Hindlimb muscle (tissue), 1 donor: ENCODE measurements around the gene ZKSCAN3. TPM values are rescaled to one million over a fixed set of nuclear protein-coding genes. Genes with fewer than 3 reads are reported as not detected.
"Not testable (repeated sequence)": the region's sequence is repeated elsewhere in the genome, so short reads cannot be mapped to it uniquely, and the experiment has no call there.

ENCODE experiments used
- DNase-seq: peaks from one replicate; pipeline ENCODE4 v3.0.0-alpha.2; 2013
- polyA plus RNA-seq: library from polyadenylated mRNA; unstranded; fragments of 120-200 nt; gene quantifications from one replicate; pipeline ENCODE4 v1.2.1, GENCODE V29; 2013; ENCODE audit not compliant: insufficient read length

The ZKSCAN3 gene
- polyA plus RNA-seq, 1 donor, result 7.7 TPM

DNA sequence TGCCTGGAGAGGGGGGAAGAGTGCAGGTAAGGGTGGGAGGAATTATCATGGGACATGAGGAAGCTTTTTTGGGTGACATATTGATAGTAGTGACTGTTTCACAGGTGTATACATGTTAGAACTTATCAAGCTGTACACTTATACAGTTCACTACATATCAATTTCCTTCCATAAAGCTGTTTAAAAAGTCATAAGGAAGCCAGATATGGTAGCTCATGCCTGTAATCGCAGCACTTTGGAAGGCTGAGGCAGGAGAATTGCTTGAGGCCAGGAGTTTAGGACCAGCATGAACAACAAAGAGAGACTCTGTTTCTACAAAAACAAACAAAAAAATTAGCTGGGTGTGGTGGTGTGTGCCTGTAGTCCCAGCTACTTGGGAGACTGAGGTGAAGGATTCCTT, 28.1 kb downstream of the ZKSCAN3 start:
- no peak for DNase-seq

DNA sequence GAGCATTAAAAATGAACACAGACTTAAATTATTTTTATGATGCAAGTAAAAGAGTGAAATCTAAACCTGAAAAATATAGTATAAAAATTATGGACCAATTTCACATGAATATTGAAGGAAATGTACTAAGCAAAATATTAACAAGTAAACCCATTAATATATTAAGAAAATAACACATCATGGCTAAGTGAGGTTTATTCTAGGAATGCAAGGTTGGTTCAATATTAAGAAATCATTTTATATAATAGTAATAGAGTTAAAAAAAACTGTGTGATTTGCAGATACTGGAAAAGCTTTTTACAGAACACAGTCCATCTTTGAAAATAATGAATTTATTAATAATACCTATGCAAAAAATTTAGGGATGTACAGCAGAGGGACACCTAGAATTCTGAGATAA, 28.9 kb downstream of the ZKSCAN3 start:
- DNase-seq, result no peak

DNA sequence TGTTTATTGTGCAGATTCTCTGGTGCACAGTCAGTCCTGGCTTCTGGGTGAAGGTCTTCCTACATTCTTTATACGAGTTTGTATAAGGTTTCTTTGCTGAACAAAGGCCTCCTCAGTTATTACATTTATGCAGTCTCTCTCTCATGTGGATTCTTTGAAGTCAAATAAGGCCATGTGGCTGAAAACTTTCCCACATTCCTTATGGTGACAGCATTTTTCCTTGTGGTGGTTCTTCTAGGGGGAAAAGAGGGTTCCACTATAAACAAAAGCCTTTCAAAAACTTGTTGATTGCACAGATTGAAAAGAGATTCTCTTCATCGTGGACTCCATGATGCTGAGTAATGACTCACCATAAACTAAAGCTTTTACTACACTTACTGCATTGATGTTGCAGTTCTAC, 30.6 kb downstream of the ZKSCAN3 start:
- DNase-seq, result no peak

DNA sequence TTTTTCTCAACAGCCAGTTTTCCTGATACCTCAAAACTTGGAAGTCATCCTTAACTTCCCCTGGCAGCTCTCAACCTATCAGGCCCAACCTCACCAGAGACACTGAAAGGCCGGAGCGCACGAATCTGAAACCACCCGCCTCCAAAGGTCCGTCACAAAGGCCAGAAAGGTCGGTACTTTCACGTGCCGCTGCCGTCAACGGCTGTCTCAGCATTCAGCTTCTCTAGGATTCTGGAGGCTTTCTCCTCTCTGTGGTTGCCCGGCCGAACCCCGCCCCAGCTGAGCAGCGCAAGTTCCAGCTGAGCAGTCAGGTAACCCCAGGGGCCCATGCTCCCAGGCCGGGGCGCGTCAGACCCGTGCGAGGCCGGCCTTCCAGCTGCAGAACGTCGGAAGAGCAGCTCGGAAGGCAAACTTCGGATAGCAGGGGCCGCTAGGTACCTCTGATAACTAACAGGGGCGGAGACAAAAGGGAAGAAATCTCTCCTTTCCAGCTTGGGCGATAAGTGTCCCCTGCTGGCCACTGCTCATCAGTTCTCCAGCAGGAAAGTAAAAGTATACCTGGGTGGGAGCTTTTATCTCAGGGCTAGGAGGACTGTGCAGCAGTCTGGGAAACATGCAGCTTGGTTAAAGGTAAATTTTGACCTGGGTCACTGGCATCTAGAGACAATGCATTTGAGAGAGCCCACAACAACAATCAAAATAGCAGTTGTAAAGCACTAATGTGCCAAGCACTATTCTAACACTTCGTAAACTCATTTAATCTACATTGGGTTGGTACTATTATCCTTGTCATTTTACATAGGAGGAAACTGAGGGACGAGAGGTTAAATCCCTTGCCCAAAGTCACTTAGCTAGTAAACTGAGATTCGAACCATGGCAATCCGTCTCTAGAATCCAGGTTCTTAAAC, 33.7 kb downstream of the ZKSCAN3 start:
- peak; percentile 82 for DNase-seq

DNA sequence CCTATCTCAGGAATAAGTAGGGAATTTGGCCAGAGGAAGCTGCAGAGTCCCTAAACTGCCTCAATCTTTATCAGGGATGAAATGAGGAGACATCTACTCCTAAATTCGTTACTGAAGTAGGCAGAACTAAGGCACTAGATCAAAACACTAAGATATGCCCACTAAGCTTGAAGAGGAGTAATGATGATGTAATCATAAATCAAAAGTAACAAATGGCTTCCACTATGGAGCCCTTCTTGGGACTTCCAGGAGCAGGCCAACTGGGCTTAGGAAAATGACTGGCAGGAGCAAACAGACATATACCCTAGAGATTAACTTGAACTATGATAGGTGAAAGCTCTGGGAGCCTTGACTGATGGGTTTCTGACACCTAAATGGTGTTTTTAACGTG, 34.4 kb downstream of the ZKSCAN3 start:
- no peak for DNase-seq

DNA sequence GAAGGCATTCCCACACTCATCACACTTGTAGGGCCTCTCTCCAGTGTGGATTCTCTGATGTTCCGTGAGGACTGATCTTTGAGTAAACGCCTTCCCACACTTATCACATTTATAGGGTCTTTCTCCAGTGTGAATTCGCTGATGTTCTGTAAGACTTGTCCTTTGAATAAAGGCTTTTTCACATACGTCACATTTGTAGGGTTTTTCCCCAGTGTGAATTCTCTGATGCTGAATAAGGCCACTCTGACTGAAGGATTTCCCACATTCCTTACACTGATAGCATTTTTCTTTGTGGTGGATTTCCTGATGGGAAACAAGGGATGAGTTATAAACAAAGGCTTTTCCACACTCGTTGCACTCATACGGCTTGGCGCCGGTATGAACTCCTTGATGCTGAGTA, 40.9 kb downstream of the ZKSCAN3 start:
- no peak for DNase-seq

DNA sequence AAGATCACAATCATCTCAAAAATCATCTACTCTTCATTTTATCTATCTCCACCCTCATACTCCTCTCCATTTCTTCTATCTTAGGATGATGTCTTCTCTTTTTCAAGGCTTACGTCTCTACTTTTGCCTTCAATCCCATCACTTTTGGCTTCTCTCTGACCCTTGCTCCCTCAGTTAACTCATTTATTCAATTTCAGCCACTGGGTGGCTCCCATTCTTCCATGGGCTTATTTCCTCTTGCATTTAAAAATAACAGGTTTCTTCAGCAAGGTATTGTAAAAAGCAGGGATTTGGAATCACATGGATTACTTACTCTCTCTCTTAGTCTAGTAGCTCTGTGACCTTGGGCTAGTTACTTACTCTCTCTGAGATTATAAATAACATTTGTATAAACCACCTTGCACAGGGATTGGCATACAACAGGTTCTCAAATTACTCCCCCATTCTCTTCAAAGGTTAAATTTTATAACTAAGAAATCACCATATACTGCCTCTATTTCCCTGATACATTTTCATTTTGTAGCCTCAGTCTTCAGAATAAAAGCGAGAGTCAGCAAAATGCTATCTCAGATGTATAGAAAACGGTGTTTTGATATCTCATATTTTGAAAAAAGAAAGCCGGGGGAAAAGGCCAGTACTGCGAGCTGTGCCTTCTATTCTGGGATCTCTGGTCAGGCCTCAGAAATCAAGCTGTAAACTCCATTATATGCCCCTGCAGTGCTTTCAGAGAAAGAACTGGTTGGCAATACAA, 44.3 kb downstream of the ZKSCAN3 start:
- DNase-seq, result no peak

DNA sequence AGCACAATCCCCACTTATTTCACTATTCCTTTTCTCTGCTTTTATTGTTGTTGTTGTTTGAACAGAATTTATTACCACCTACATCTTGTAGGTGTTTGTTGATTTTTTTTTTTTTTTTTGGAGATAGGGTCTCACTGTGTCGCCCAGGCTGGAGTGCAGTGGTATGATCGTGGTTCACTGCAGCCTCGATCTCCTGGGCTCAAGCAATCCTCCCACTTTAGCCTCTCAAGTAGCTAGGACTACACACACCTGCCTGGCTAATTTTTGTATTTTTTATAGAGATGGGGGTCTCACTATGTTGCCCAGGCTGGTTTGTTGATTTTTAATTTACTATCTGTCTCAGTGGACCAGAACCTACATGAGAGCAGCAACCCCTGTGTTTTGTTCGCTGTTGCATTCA, 46.2 kb downstream of the ZKSCAN3 start:
- DNase-seq, result no peak

DNA sequence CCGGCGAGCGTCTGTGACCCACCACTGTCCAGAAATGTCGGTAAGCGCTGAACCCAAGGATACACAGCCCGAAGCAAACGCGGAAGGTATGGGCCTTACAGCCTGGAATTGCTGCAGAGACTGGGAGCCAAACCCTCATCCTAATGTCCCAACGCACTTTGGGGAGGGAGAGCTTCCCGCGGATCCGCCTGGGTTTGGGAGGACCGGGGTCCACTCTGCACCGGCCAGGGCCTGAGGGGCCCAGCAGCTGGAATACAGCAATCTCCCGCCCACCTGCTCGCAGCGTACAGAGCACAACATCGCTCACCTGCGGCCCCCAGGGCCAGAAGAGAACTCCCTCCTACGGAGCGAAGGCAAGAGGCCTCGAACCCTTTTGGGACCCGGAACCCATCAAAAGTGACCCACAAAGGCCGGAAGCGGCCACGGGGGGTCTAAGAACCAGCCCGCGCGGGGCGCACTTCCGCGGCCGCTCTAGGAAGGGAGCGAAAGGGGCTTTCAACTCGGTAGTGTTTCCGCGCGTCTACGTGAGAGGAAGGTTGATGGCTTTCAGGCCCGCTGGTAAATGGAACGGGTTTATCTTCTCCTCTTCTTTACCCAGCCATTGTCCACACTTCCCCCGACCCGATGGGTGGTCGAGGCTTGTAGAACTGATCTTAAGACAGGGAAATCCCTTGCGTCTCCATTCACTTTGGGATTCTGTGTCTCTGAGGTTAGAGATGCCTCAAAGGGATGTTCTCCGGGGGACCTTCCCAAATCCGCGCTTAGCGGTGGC, 49.8 kb downstream of the ZKSCAN3 start, which contains the start of gene ZSCAN12:
Gene ZSCAN12, minus strand, starts transcription at position 398 of the 772 bp plus-strand sequence. CDS start 1,342 bp downstream, outside the sequence.
- DNase-seq, result peak; percentile 87

DNA sequence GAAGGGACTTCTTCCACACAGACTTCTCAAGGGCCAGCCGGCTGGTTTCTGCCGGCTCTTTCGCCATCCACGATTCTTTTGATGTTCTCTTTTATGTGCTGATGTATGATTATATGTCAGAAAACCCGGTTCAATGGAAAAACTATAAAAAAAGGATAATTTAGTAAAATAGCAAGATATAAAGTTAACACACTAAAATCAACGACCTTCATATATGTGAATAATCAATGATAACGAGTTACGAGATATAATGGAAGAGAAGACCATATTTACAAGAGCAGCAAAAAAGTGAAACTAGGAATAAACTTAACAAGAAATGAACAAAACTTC, 50.3 kb downstream of the ZKSCAN3 start:
- no peak for DNase-seq

DNA sequence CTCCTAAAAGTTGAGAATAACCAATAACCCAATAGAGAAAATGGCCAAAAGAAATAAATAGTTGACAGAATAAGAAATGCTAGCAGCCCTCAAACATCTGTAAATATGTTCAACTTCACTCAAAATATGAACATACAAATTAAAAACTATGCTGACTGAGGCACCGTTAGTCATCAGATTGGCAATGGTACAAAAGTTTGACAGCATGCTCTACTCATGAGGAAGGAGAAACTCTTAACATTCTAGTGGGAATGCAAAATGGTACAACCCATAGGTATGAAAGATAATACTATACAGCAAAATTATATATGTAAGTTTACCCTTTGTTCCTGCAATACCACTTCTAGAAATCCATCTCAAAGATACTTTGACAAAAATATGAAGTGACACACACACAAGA, 51.4 kb downstream of the ZKSCAN3 start:
- DNase-seq, result no peak

DNA sequence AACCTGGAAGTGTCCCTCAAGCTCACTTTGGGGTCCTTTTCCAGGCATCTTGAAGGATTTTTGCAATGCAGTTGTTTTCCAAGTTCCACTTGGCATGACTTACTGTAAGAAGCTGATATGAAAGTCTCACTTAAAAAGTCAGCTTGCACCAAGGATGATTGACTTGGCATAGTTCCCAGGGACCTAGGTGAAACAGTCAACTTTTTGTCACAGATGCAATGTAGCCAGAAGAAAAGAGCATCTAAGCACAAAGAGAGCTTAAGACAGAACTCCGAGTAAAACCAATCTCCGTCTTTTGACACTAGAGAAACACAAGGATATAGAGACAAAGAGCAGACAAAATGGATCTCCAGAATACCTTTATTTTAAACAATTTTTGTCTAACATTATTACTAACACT, 52.5 kb downstream of the ZKSCAN3 start:
- no peak for DNase-seq

DNA sequence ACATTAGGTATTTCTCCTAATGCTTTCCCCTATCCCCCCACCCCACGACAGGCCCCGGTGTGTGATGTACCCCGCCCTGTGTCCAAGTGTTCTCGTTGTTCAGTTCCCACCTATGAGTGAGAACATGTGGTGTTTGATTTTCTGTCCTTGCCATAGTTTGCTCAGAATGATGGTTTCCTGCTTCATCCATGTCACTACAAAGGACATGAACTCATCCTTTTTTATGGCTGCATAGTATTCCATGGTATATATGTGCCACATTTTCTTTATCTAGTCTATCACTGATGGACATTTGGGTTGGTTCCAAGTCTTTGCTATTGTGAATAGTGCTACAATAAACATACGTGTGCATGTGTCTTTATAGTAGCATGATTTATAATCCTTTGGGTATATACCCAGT, 54.2 kb downstream of the ZKSCAN3 start:
- not testable (repeated sequence) for DNase-seq

DNA sequence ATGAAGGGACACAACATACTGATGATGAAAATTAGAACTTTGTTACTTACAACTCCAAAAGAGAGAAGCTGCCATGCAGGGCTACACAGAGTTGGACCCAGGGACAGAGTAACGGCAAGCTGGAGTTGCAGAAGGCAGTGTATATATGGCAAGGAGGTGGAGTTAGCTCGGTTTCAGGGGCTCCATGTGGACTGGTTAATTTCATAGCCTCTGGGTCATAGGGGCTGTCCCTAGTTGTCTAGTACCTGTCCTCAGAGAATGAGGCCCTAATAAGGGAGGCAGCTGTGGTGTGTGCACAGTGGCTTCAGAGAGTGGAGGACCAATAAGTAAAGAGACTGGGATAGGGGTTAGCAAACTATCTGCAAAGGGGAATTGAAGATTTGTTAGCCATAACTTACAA, 57.7 kb downstream of the ZKSCAN3 start:
- no peak for DNase-seq

DNA sequence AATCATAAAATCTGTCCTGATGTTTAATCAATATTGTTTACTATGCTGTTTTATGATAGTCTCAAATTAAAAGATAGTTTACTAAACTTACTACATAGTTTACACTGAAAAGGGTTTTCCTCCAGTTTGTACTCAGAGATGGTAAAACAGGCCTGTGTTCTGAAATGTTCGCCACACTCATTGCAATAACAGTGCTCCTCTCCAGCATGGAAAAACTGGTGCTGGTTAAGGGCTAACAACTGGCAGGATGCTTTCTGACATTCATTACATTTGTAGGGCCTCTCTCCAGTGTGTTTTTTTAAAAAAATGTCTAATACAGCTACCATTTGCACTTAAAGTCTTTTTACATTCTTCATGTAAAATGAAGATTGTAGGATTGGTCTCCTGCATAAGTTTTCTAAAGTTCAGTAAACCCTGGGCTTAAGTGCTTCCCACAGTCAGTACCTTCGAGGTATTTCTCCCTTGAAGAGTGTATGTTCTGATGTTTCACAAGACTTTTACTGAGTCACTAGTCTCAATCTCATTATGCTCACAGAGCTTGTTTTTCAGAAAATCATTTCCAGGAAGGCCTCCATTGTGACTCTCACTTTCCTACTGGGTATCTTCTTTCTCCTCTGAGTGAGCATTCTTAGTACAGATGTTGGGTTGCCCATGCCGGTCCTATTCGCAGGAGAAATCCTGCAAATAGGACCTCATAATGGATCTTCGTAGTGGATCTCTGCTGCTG, 58.5 kb downstream of the ZKSCAN3 start:
- no peak for DNase-seq

DNA sequence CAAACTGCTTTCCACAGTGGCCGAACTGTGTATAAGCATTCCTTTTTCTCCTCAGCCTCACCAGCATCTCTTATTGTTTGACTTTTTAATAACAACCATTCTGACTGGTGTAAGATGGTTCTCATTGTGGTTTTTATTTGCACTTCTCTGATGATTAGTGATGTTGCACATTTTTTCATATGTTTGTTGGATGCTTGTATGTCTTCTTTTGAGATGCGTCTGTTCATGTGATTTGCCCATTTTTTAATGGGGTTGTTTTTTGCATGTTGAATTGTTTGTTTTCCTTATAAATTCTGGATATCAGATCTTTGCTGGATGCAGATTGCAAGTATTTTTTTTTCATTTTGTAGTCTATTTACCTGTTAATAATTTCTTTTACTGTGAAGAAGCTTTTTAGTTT, 61.0 kb downstream of the ZKSCAN3 start:
- DNase-seq, result no peak

DNA sequence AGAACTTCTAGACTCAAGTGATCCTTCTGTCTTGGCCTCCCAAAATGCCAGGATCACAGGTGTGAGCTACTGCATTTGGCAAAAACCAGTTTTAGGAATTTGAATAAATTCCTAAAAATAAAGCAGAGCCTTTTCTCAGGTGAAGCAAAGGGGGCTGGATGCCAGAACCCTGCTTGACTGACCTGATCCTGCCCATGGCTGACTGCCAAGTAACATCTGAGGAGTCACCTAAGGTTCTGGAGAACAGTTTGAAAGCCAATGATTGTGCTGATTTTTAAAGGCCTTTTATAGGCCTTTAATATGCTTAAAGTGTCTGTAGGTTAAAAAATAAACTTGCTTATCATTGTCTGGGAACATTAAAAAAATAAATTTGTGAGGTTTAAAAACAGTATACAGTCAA, 63.9 kb downstream of the ZKSCAN3 start:
- DNase-seq, result no peak

Other genes with a start within 250 kb of the ZKSCAN3 start
- gene ZSCAN16, start 225.3 kb upstream of the ZKSCAN3 start, polyA plus RNA-seq, result 4.0 TPM
- gene ZKSCAN8, start 208.1 kb upstream of the ZKSCAN3 start, polyA plus RNA-seq, result 22.1 TPM
- gene ZSCAN9, start 124.7 kb upstream of the ZKSCAN3 start, polyA plus RNA-seq, result 19.6 TPM
- 6.1 TPM for gene ZKSCAN4, start 97.7 kb upstream of the ZKSCAN3 start, polyA plus RNA-seq
- 1.2 TPM for gene NKAPL, start 90.7 kb upstream of the ZKSCAN3 start, polyA plus RNA-seq
- 16.9 TPM for gene ZSCAN26, start 82.8 kb upstream of the ZKSCAN3 start, polyA plus RNA-seq
- gene PGBD1, start 68.4 kb upstream of the ZKSCAN3 start, polyA plus RNA-seq, result 6.0 TPM
- gene ZSCAN31, start 13.8 kb upstream of the ZKSCAN3 start, polyA plus RNA-seq, result 6.9 TPM
- 6.1 TPM for gene ZSCAN12, start 49.8 kb downstream of the ZKSCAN3 start, polyA plus RNA-seq
- gene ZSCAN23, start 93.5 kb downstream of the ZKSCAN3 start, polyA plus RNA-seq, result 6.7 TPM
- not detected for gene GPX6, start 165.8 kb downstream of the ZKSCAN3 start, polyA plus RNA-seq
- gene GPX5, start 175.9 kb downstream of the ZKSCAN3 start, polyA plus RNA-seq, result not detected